ENCODE results near the gene CBY1. TPM values are rescaled to one million over a fixed set of nuclear protein-coding genes. Genes with fewer than 3 reads are reported as not detected.
A peak's percentile ranks its signal among the peaks of the same experiment; 100 is the strongest.

CBY1 gene
- polyA plus RNA-seq, 1 donor, result 59.4 TPM

- DNase-seq, result no peak
Measured at GRCh38 chr22:38700270-38700788, 43.9 kb downstream of the CBY1 start.

- DNase-seq, result peak; percentile 92
Measured at GRCh38 chr22:38700789-38701628, 44.6 kb downstream of the CBY1 start, which contains the start of gene JOSD1. Gene JOSD1, minus strand, starts transcription at chr22:38700943. Its CDS starts 956 bp downstream, at chr22:38699987.

GRCh38 chr22:38704654-38705234, 48.3 kb downstream of the CBY1 start:
- DNase-seq, result no peak

DNA sequence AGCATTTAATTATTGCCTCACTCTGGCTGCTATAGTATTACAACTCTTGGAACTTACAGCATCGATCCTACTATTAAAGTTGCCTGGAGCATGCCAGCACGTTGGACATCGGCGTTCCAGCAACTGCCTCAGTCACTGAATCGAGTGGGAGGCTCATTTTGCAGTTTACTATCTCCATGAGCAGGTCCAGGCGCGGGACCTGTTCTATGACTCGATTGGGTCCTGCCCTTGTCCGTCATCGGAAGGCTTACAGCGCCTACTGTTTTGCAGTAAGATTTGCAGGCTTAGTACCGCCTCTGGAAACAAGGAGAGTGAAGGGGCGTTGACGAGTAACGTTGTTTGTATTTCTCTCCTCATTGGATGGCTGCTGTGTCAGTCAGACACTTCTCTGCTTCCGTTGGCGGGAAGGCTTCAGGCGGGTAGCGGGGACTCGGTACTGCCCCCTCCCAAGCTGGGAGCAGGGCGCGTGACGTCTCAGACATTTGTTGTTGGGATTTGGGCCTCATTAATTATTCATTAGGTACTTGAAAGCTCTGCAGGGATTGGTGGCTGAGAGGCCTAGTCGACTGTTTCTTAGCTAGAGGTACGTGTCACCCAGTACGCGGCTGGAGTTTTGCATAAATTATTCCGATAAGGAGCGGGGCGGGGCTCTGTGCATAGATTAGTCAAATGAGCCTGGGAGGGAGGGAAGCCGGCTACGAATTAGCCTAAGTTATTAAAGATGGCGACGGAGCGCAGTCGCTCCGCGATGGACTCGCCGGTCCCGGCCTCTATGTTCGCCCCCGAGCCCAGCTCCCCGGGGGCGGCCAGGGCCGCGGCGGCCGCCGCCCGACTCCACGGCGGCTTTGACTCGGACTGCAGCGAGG, 49.0 kb downstream of the CBY1 start, which contains the start of gene GTPBP1:
Gene GTPBP1 (plus strand): TSS at position 710 of the 866 bp plus-strand sequence. CDS start 12 bp downstream, at position 722.
- DNase-seq, result peak; percentile 100

DNA sequence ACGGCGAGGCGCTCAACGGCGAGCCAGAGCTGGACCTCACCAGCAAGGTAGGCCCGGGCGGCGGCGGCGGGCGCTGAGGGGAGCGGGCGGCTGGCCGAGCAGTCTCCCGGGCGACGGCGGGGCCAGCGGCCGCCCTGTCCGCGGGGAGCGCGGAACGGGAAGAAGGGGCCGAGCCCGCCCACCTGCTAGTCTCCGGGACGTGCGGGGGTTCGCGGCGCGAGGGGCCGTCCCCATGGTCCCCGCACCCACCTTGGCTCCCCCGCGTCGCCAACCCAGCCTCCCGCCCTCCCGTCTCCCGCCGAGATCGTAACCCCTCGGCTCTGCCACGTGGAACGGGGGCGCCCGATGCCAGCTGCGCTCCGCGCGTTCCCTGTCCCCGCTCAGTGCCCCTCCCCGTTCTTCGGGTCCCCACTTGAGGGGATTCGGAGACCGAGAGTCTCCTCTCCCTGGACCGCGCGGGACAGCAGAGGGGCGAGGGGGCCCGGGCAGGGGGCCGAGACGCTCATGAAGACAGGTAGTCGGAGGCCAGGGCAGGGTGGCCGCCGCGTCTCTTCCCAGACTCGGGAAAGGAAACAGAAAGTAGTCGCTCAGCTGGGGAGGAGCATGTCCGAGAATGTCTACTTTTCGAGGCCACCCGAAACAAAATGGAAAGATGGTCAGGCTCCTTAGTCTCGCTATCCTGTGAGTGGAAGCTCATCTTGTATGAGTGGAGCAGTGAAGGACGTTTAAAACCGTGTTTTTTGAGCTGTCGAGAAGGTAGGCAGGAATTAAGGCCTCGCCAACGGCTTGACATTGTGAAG, 49.9 kb downstream of the CBY1 start:
- DNase-seq, result no peak

GRCh38 chr22:38706901-38707195, 50.4 kb downstream of the CBY1 start:
- DNase-seq, result no peak

GRCh38 chr22:38707346-38707745, 50.9 kb downstream of the CBY1 start:
- no peak for DNase-seq

DNA sequence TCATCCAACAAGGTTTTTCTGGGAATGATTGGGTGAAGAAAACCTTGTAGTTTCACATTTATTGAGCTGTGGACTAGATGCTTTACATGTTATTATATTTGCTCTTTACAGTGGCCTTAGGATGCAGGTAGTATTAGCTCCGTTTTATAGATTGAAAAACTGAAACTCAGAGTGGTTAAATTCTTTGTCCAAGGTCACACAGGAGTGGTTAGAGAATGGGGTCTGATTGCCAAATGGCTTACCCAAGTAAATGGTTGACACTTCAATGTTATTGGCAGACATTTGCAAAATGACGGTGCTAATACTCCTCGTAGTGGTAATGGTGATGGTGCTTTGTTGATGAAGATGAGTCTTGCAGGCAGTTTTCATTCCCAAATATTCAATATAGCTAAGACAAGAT, 51.5 kb downstream of the CBY1 start:
- DNase-seq, result no peak

- DNase-seq, result no peak
Measured at GRCh38 chr22:38709306-38709705, 52.9 kb downstream of the CBY1 start.

GRCh38 chr22:38710351-38710750, 53.9 kb downstream of the CBY1 start:
- DNase-seq, result no peak

DNA sequence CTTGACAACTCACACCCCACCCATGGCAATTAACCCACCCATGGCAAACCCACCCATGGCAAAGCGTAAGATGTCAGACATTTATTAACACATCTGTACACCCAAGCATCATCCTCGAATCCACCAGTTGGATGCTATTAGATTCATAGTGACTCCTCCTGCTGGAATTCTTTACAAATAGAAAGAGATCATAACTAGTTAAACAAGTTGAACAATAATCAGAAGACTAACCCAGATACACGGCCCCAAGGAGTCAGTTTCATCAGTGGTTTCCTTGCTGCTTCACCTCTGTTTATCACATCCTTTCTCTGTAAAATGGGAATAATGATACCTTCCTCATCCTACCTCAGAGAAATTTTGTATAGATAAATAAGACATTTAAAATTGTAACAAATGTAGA, 54.4 kb downstream of the CBY1 start:
- no peak for DNase-seq

- no peak for DNase-seq
Measured at GRCh38 chr22:38712486-38713207, 56.2 kb downstream of the CBY1 start.

GRCh38 chr22:38713921-38714320, 57.5 kb downstream of the CBY1 start:
- no peak for DNase-seq

- DNase-seq, result no peak
Measured at GRCh38 chr22:38715176-38715764, 58.8 kb downstream of the CBY1 start.

GRCh38 chr22:38715852-38716251, 59.4 kb downstream of the CBY1 start:
- DNase-seq, result no peak

GRCh38 chr22:38716271-38716670, 59.8 kb downstream of the CBY1 start:
- DNase-seq, result no peak

DNA sequence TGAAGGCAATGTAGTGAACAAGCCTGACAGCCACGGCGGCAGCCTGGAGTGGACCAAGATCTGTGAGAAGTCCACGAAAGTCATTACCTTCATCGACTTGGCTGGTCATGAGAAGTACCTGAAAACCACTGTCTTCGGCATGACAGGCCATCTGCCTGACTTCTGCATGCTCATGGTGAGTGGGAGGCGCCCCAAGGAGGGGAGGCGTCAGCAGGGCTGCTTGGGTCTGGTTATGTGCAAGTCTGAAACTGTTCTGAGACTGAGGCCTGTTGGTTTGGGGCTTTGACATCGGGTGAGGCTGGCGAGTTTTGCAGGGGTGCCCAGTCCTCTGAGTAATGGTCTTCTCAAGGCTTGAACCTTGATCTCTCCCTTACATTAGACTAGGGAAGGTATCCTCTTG, 60.4 kb downstream of the CBY1 start:
- DNase-seq, result no peak

GRCh38 chr22:38717244-38717643, 60.8 kb downstream of the CBY1 start:
- no peak for DNase-seq

DNA sequence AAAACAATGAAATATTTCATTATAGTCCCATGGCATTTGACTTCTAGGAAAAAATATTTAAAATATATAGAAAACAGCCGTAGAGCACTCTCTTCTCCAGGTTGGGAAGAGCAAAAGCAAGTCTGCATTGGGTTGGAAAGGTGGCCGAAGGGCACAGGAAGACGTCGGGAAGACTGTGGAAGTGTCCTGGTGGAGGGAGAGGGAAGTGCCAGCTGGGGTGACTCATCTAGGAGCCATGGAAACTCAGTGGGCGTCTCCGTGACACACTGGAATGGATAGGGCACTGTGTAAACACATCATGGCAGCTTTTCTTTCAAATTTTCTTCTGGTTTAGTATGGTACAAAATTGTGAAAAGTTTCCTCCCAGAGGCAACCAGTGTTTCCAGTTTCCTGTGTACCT, 62.0 kb downstream of the CBY1 start:
- no peak for DNase-seq

- no peak for DNase-seq
Measured at GRCh38 chr22:38719196-38719595, 62.8 kb downstream of the CBY1 start.

GRCh38 chr22:38720350-38720749, 63.9 kb downstream of the CBY1 start:
- DNase-seq, result no peak
